Loucy (cell line): ENCODE data around the gene MYO1H.

ENCODE experiments used
- H2AFZ ChIP-seq: fragments of 200-600 bp; sonication (generic); 2 replicates; pipeline ENCODE4 v1.6.0; 2016; ENCODE audit warnings: antibody characterized with exemption, mild to moderate bottlenecking, low read length, moderate library complexity
- H3F3A ChIP-seq: fragments of 200-600 bp; 2 replicates; pipeline ENCODE4 v1.6.0; 2016; ENCODE audit warnings: antibody characterized with exemption, low read depth, mild to moderate bottlenecking
- H3K27me3 ChIP-seq: fragments of 200-600 bp; sonication (generic); 2 replicates; pipeline ENCODE4 v1.6.1; 2014; ENCODE audit warnings: low read length, mild to moderate bottlenecking; ENCODE audit not compliant: insufficient read depth, poor library complexity, severe bottlenecking
- H3K36me3 ChIP-seq: fragments of 200-600 bp; sonication (generic); 2 replicates; pipeline ENCODE4 v1.6.1; 2016; ENCODE audit warnings: low read length; ENCODE audit not compliant: insufficient read depth
- H3K4me1 ChIP-seq: fragments of 200-600 bp; sonication (generic); 2 replicates; pipeline ENCODE4 v1.5.1; 2014; ENCODE audit warnings: low read length, mild to moderate bottlenecking; ENCODE audit not compliant: insufficient read depth, poor library complexity, severe bottlenecking
- H3K4me2 ChIP-seq: fragments of 200-600 bp; sonication (generic); 2 replicates; pipeline ENCODE4 v1.6.0; 2014; ENCODE audit warnings: antibody characterized with exemption, low read length, low read depth, mild to moderate bottlenecking; ENCODE audit not compliant: poor library complexity, severe bottlenecking
- H3K4me3 ChIP-seq: fragments of 200-600 bp; sonication (generic); 2 replicates; pipeline ENCODE4 v1.5.1; 2014; ENCODE audit warnings: low read length, mild to moderate bottlenecking, mixed read lengths; ENCODE audit not compliant: poor library complexity, severe bottlenecking
- H3K79me2 ChIP-seq: fragments of 200-600 bp; sonication (generic); 2 replicates; pipeline ENCODE4 v1.6.1; 2014; ENCODE audit warnings: low read length; ENCODE audit not compliant: insufficient read depth
- H3K9ac ChIP-seq: fragments of 200-600 bp; sonication (generic); 2 replicates; pipeline ENCODE4 v1.6.0; 2014; ENCODE audit warnings: mild to moderate bottlenecking, low read depth, low read length, moderate library complexity; ENCODE audit not compliant: poor library complexity, severe bottlenecking
- H3K9me2 ChIP-seq: fragments of 200-600 bp; sonication (generic); replicated peaks from 2 replicates; pipeline ENCODE4 v1.6.1; 2016; ENCODE audit warnings: low read depth, low read length, mixed read lengths
- H3K9me3 ChIP-seq: fragments of 200-600 bp; sonication (generic); 2 replicates; pipeline ENCODE4 v1.6.1; 2014; ENCODE audit warnings: mild to moderate bottlenecking, antibody characterized with exemption, low read length, low read depth; ENCODE audit not compliant: insufficient read depth
- H4K20me1 ChIP-seq: fragments of 200-600 bp; sonication (generic); 2 replicates; pipeline ENCODE4 v1.6.0; 2014; ENCODE audit warnings: antibody characterized with exemption, low read length, mild to moderate bottlenecking; ENCODE audit not compliant: insufficient read depth, poor library complexity, severe bottlenecking
- EZH2phosphoT487 ChIP-seq: fragments of 200-600 bp; IDR thresholded peaks from 2 replicates; pipeline ENCODE4 v1.6.1; 2018; ENCODE audit warnings: antibody characterized with exemption, mild to moderate bottlenecking, moderate library complexity, borderline replicate concordance
- TF ChIP-seq, protein P1 (sequence below): fragments of 200-600 bp; sonication (generic); conservative IDR thresholded peaks from 2 replicates; pipeline ENCODE4 v1.5.1; 2014; ENCODE audit warnings: mild to moderate bottlenecking, antibody characterized with exemption, low read length

MYO1H gene

DNA sequence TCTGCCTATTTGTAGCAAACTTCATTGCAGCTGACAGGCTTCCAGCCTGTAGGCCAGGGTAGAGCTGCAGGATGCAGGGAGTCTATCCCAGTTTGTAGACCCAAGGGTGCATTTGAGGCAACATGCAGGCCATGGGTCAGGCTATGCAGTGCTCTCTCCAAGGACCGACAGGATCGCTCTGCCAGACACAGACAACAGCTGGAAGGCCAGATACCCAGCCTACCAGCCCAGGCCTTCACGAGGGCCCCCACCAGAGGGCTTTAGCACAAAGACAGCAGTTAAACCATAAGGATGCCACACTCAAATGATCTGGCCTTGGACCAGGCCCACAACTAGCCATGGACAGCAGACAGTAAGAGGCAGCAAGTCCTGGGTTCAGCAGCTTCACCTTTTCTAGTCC lies 119.1 kb downstream of the MYO1H start:
- Histone ChIP-seq H3K4me1 (no peaks in the 10 kb centered on the region), H3K9me3 (no peaks in the 10 kb centered on the region), H4K20me1 (peaks cover 21% of the 10 kb centered on the region), H3K36me3 (peaks cover 33% of the 10 kb centered on the region; the same call in 1 of the 2 replicates), H3K79me2 (peaks cover 50% of the 10 kb centered on the region), H3K27me3 (no peaks in the 10 kb centered on the region), H3K9ac (no peak overlapping the region), H2AFZ (no peak overlapping the region), H3K9me2 (no peaks in the 10 kb centered on the region), H3F3A (no peaks in the 10 kb centered on the region), H3K4me2 (no peak overlapping the region), H3K4me3 (no peak overlapping the region)
- TF ChIP-seq, protein P1, sequence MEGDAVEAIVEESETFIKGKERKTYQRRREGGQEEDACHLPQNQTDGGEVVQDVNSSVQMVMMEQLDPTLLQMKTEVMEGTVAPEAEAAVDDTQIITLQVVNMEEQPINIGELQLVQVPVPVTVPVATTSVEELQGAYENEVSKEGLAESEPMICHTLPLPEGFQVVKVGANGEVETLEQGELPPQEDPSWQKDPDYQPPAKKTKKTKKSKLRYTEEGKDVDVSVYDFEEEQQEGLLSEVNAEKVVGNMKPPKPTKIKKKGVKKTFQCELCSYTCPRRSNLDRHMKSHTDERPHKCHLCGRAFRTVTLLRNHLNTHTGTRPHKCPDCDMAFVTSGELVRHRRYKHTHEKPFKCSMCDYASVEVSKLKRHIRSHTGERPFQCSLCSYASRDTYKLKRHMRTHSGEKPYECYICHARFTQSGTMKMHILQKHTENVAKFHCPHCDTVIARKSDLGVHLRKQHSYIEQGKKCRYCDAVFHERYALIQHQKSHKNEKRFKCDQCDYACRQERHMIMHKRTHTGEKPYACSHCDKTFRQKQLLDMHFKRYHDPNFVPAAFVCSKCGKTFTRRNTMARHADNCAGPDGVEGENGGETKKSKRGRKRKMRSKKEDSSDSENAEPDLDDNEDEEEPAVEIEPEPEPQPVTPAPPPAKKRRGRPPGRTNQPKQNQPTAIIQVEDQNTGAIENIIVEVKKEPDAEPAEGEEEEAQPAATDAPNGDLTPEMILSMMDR, result no peak
- no peak for TF ChIP-seq EZH2phosphoT487

DNA sequence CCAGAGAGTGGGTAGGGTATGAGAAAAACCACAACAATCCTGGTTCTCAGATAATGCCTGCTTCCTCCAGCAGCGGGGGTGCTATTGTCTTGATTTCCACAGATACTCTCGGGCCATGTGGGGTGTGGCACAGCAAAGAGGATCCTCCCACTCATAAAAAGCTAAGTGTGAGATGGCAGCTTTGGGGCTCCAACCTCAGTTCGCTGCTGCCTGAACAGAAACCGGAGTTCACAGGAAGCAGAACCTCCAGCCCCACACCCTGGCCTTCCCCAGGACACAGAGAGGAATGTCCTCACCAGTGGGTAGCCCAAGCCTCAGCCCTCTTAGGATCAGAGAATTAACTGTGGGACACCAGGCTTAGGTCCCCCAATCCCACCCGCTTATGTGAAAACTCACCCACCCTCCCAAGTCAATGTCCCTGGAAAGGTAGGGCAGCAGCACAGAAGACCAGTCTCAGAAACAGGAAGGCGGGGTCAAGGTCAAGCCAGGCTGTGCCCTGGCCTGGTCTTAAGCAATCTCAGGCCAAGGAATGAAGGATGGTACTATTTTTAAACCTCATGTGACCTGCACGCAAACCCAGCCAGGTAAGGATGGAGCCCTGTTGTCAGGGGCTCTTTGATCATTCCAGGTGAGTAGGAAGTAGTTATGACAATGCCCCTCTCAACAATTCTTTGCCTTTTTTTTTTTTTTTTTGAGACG lies 120.4 kb downstream of the MYO1H start:
- no peaks in the 10 kb centered on the region for H3F3A ChIP-seq
- H3K9ac ChIP-seq, result no peak overlapping the region
- peaks cover 28% of the 10 kb centered on the region for H4K20me1 ChIP-seq
- H3K27me3 ChIP-seq, result no peaks in the 10 kb centered on the region
- no peak overlapping the region for H3K4me3 ChIP-seq
- H3K79me2 ChIP-seq, result peaks cover 50% of the 10 kb centered on the region
- no peak overlapping the region for H2AFZ ChIP-seq
- no peak for TF ChIP-seq EZH2phosphoT487
- TF ChIP-seq, protein P1, result no peak
- H3K4me1 ChIP-seq, result no peaks in the 10 kb centered on the region
- H3K36me3 ChIP-seq, result peaks cover 33% of the 10 kb centered on the region; the same call in 1 of the 2 replicates
- no peaks in the 10 kb centered on the region for H3K9me3 ChIP-seq
- no peak overlapping the region for H3K4me2 ChIP-seq
- H3K9me2 ChIP-seq, result no peaks in the 10 kb centered on the region

DNA sequence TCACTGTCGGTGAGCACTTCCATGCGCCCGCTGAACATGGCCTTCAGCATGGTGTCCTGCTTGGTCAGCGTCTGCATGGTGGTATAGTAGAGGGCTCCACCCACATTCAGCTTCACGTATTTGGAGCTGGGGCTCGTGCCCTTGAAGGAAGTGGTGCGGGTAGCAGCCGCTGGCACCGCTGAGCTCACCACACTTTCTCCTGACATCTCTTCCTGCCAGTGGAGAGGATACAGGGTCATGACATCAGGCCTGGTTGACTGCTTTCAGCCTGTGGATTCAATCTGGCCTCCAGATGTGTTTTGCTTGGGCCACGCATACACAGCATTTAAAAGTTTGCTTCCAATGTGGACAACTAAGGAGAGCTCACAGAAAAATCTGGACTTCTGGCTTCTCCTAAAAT lies 121.8 kb downstream of the MYO1H start:
- no peaks in the 10 kb centered on the region for H3K27me3 ChIP-seq
- H3K9ac ChIP-seq, result no peak overlapping the region
- TF ChIP-seq EZH2phosphoT487, result no peak
- TF ChIP-seq, protein P1, result no peak
- H3K36me3 ChIP-seq, result peaks cover 33% of the 10 kb centered on the region; the same call in 1 of the 2 replicates
- H3F3A ChIP-seq, result no peaks in the 10 kb centered on the region
- H3K4me2 ChIP-seq, result no peak overlapping the region
- H3K79me2 ChIP-seq, result peaks cover 63% of the 10 kb centered on the region
- no peak overlapping the region for H2AFZ ChIP-seq
- H3K9me3 ChIP-seq, result no peaks in the 10 kb centered on the region
- no peaks in the 10 kb centered on the region for H3K9me2 ChIP-seq
- H4K20me1 ChIP-seq, result peaks cover 28% of the 10 kb centered on the region
- peaks cover 1% of the 10 kb centered on the region for H3K4me1 ChIP-seq
- no peak overlapping the region for H3K4me3 ChIP-seq
